Neural cell (in vitro differentiated cells): ENCODE measurements around the gene CCL17.

Experiments
- CTCF ChIP-seq: fragments of 450-650 bp; IDR thresholded peaks from 2 replicates; pipeline ENCODE4 v1.5.1; 2014; ENCODE audit warnings: antibody characterized with exemption, mild to moderate bottlenecking, moderate library complexity; ENCODE audit not compliant: poor library complexity, severe bottlenecking
- EP300 ChIP-seq: fragments of 450-650 bp; conservative IDR thresholded peaks from 2 replicates; pipeline ENCODE4 v1.6.1; 2014; ENCODE audit warnings: antibody characterized with exemption, mild to moderate bottlenecking, moderate library complexity; ENCODE audit not compliant: poor library complexity, severe bottlenecking
- MXI1 ChIP-seq: fragments of 450-650 bp; conservative IDR thresholded peaks from 2 replicates; pipeline ENCODE4 v1.6.1; 2014; ENCODE audit warnings: antibody characterized with exemption, mild to moderate bottlenecking; ENCODE audit not compliant: poor library complexity, severe bottlenecking
- POLR2AphosphoS5 ChIP-seq: IDR thresholded peaks from 2 replicates; pipeline ENCODE4 v1.6.1; 2012
- REST ChIP-seq: IDR thresholded peaks from 2 replicates; pipeline ENCODE4 v1.6.1; 2012; ENCODE audit warnings: borderline replicate concordance
- TAF1 ChIP-seq: IDR thresholded peaks from 2 replicates; pipeline ENCODE4 v1.6.1; 2012; ENCODE audit warnings: low read depth

GRCh38 chr16:57409065-57409464 is 4.5 kb downstream of the CCL17 start:
- no peak for TF ChIP-seq TAF1
- no peak for TF ChIP-seq EP300
- no peak for TF ChIP-seq MXI1
- TF ChIP-seq CTCF = no peak
- TF ChIP-seq REST = no peak
- no peak for TF ChIP-seq POLR2AphosphoS5
